ENCODE results near the gene METTL21A. TPM values are rescaled to one million over a fixed set of nuclear protein-coding genes. Genes with fewer than 3 reads are reported as not detected.

The METTL21A gene
- total RNA-seq, 1 donor from 2014 or later: 1.5 TPM

GRCh38 chr2:207619764-207620203, 5.4 kb downstream of the METTL21A start:
- Histone ChIP-seq H3K4me1 (peaks cover 0 to 9% of the 10 kb centered on the region in 2 donors), H3K27ac (no peak overlapping the region), H3K4me3 (no peak overlapping the region), H3K27me3 (no peaks in the 10 kb centered on the region), H3K36me3 (peaks cover 0 to 7% of the 10 kb centered on the region in 2 donors), H3K9me3 (no peaks in the 10 kb centered on the region)
- intact Hi-C loops (cut with DNase I): loop anchor here (10.0 kb wide), 3 partner anchors 635 to 1465 kb away; partner anchors contain the start of genes EEF1B2, FASTKD2, MDH1B and NDUFS1
- no peak for DNase-seq (ENCODE audit: low spot score in 2 of 2)
- no peak for TF ChIP-seq CTCF (IDR thresholded peaks at IDR 0.05)

GRCh38 chr2:207617011-207617671, 8.1 kb downstream of the METTL21A start:
- Histone ChIP-seq H3K4me3 (no peak overlapping the region), H3K4me1 (no peaks in the 10 kb centered on the region), H3K9me3 (no peaks in the 10 kb centered on the region), H3K27ac (no peak overlapping the region), H3K36me3 (peaks cover 0 to 7% of the 10 kb centered on the region in 2 donors), H3K27me3 (no peaks in the 10 kb centered on the region)
- TF ChIP-seq CTCF (IDR thresholded peaks at IDR 0.05): no peak
- intact Hi-C loops (cut with DNase I): no loop called here
- no peak for DNase-seq (ENCODE audit: low spot score in 2 of 2)

GRCh38 chr2:207616185-207616584, 9.0 kb downstream of the METTL21A start:
- no peak for DNase-seq (ENCODE audit: low spot score in 2 of 2)
- intact Hi-C loops (cut with DNase I): no loop called here
- Histone ChIP-seq H3K4me3 (no peak overlapping the region), H3K9me3 (no peaks in the 10 kb centered on the region), H3K4me1 (no peaks in the 10 kb centered on the region), H3K27me3 (no peaks in the 10 kb centered on the region), H3K36me3 (peaks cover 0 to 7% of the 10 kb centered on the region in 2 donors), H3K27ac (no peak overlapping the region)
- no peak for TF ChIP-seq CTCF (IDR thresholded peaks at IDR 0.05)

GRCh38 chr2:207614824-207615223, 10.4 kb downstream of the METTL21A start:
- H3K27ac ChIP-seq: no peak overlapping the region
- no peak for TF ChIP-seq CTCF (IDR thresholded peaks at IDR 0.05)
- no peaks in the 10 kb centered on the region for H3K4me1 ChIP-seq
- peaks cover 0 to 7% of the 10 kb centered on the region in 2 donors for H3K36me3 ChIP-seq
- DNase-seq (ENCODE audit: low spot score in 2 of 2): no peak
- no peaks in the 10 kb centered on the region for H3K9me3 ChIP-seq
- H3K27me3 ChIP-seq: no peaks in the 10 kb centered on the region
- intact Hi-C loops (cut with DNase I): no loop called here
- H3K4me3 ChIP-seq: no peak overlapping the region

GRCh38 chr2:207612714-207613113, 12.5 kb downstream of the METTL21A start:
- intact Hi-C loops (cut with DNase I): no loop called here
- Histone ChIP-seq H3K27me3 (no peaks in the 10 kb centered on the region), H3K9me3 (no peaks in the 10 kb centered on the region), H3K27ac (no peak overlapping the region), H3K4me3 (no peak overlapping the region), H3K4me1 (no peaks in the 10 kb centered on the region), H3K36me3 (peaks cover 0 to 4% of the 10 kb centered on the region in 2 donors)
- no peak for TF ChIP-seq CTCF (IDR thresholded peaks at IDR 0.05)
- DNase-seq (ENCODE audit: low spot score in 2 of 2): no peak

Measured in ascending aorta (tissue), 2 donors.